ENCODE results near the gene TRUB2. TPM values are rescaled to one million over a fixed set of nuclear protein-coding genes. Genes with fewer than 3 reads are reported as not detected.

The TRUB2 gene
- total and polyA plus RNA-seq, 2 experiments from 2014 or later = 13.8 to 33.2 TPM

- TF ChIP-seq EZH2 (IDR thresholded peaks at IDR 0.05; ENCODE audit: insufficient read depth, poor library complexity, severe bottlenecking) (no peak), EZH2phosphoT487 (IDR thresholded peaks at IDR 0.05; ENCODE audit: insufficient read depth, low read depth) (no peak)
- H3K27me3 ChIP-seq (replicated peaks; ENCODE audit: insufficient read depth) = no peaks in the 10 kb centered on the region
- H3K9me3 ChIP-seq (ENCODE audit: low read depth) = no peaks in the 10 kb centered on the region
- H3K9ac ChIP-seq = no peak overlapping the region
- H3K4me2 ChIP-seq (ENCODE audit: unreplicated experiment) = no peak overlapping the region
- H3K27ac ChIP-seq = no peak overlapping the region
- H3K79me2 ChIP-seq (ENCODE audit: insufficient read depth) = peaks cover 8% of the 10 kb centered on the region; the same call in 1 of the 2 replicates
- in situ Hi-C loops (cut with MboI) = no loop called here
- no peak for DNase-seq
- no peak overlapping the region for H2AFZ ChIP-seq
- H3K36me3 ChIP-seq (ENCODE audit: low read depth) = peaks cover 30% of the 10 kb centered on the region
- peaks cover 37% of the 10 kb centered on the region; the same call in 1 of the 2 replicates for H3F3A ChIP-seq (ENCODE audit: insufficient read depth)
- WGBS, 2 experiments (ENCODE audit: low coverage in 1 of 2, low lambda C conversion rate in 2 of 2, missing lambda C conversion rate in 2 of 2) = 77 to 85% methylated on average over 19 to 23 of the region's 23 CpGs
- H3K4me1 ChIP-seq (ENCODE audit: insufficient read depth) = no peaks in the 10 kb centered on the region
- H4K20me1 ChIP-seq (ENCODE audit: insufficient read depth) = no peaks in the 10 kb centered on the region
- H3K9me2 ChIP-seq (ENCODE audit: insufficient read depth) = no peaks in the 10 kb centered on the region
- no peak overlapping the region for H3K4me3 ChIP-seq
Measured at GRCh38 chr9:128257086-128257825, 65.0 kb downstream of the TRUB2 start.

Other genes with a start within 250 kb of the TRUB2 start
- 68.6 and 68.9 TPM in 2 replicates for gene PTGES2, start 194.7 kb downstream of the TRUB2 start, total RNA-seq (2014; rRNA removed; shearing (Covaris generic))
- 63.3 and 70.3 TPM in 2 replicates for gene PTGES2, start 194.7 kb downstream of the TRUB2 start, polyA plus RNA-seq (2016; fragmentation: Nextera tagmentation; extraction: Ambion mirVana)
- not detected in 2 replicates for gene LCN2, start 173.0 kb downstream of the TRUB2 start, total RNA-seq (2014; rRNA removed; shearing (Covaris generic))
- not detected in 2 replicates for gene LCN2, start 173.0 kb downstream of the TRUB2 start, polyA plus RNA-seq (2016; fragmentation: Nextera tagmentation; extraction: Ambion mirVana)
- 229 and 315 TPM in 2 replicates for gene BBLN, start 162.2 kb downstream of the TRUB2 start, total RNA-seq (2014; rRNA removed; shearing (Covaris generic))
- 137 and 142 TPM in 2 replicates for gene BBLN, start 162.2 kb downstream of the TRUB2 start, polyA plus RNA-seq (2016; fragmentation: Nextera tagmentation; extraction: Ambion mirVana)
- 39.1 and 48.5 TPM in 2 replicates for gene CIZ1, start 130.9 kb downstream of the TRUB2 start, total RNA-seq (2014; rRNA removed; shearing (Covaris generic))
- gene CIZ1, start 130.9 kb downstream of the TRUB2 start, polyA plus RNA-seq (2016; fragmentation: Nextera tagmentation; extraction: Ambion mirVana) = 73.1 and 74.7 TPM in 2 replicates
- gene DNM1, start 119.1 kb downstream of the TRUB2 start, total RNA-seq (2014; rRNA removed; shearing (Covaris generic)) = 11.3 and 12.1 TPM in 2 replicates
- gene DNM1, start 119.1 kb downstream of the TRUB2 start, polyA plus RNA-seq (2016; fragmentation: Nextera tagmentation; extraction: Ambion mirVana) = 13.7 and 19.0 TPM in 2 replicates
- 116 and 121 TPM in 2 replicates for gene GOLGA2, start 46.4 kb downstream of the TRUB2 start, total RNA-seq (2014; rRNA removed; shearing (Covaris generic))
- gene GOLGA2, start 46.4 kb downstream of the TRUB2 start, polyA plus RNA-seq (2016; fragmentation: Nextera tagmentation; extraction: Ambion mirVana) = 32.9 and 35.1 TPM in 2 replicates
- gene SWI5, start 46.2 kb downstream of the TRUB2 start, total RNA-seq (2014; rRNA removed; shearing (Covaris generic)) = 32.8 and 43.3 TPM in 2 replicates
- gene SWI5, start 46.2 kb downstream of the TRUB2 start, polyA plus RNA-seq (2016; fragmentation: Nextera tagmentation; extraction: Ambion mirVana) = 60.7 and 64.9 TPM in 2 replicates
- 29.1 and 46.8 TPM in 2 replicates for gene COQ4, start 392 bp upstream of the TRUB2 start, total RNA-seq (2014; rRNA removed; shearing (Covaris generic))
- gene COQ4, start 392 bp upstream of the TRUB2 start, polyA plus RNA-seq (2016; fragmentation: Nextera tagmentation; extraction: Ambion mirVana) = 34.1 and 36.0 TPM in 2 replicates
- 22.9 and 30.9 TPM in 2 replicates for gene SLC27A4, start 18.1 kb upstream of the TRUB2 start, total RNA-seq (2014; rRNA removed; shearing (Covaris generic))
- 11.8 and 12.3 TPM in 2 replicates for gene SLC27A4, start 18.1 kb upstream of the TRUB2 start, polyA plus RNA-seq (2016; fragmentation: Nextera tagmentation; extraction: Ambion mirVana)
- 39.2 and 59.2 TPM in 2 replicates for gene URM1, start 48.9 kb upstream of the TRUB2 start, total RNA-seq (2014; rRNA removed; shearing (Covaris generic))
- gene URM1, start 48.9 kb upstream of the TRUB2 start, polyA plus RNA-seq (2016; fragmentation: Nextera tagmentation; extraction: Ambion mirVana) = 60.9 and 64.4 TPM in 2 replicates
- gene CERCAM, start 98.4 kb upstream of the TRUB2 start, total RNA-seq (2014; rRNA removed; shearing (Covaris generic)) = 474 and 525 TPM in 2 replicates
- gene CERCAM, start 98.4 kb upstream of the TRUB2 start, polyA plus RNA-seq (2016; fragmentation: Nextera tagmentation; extraction: Ambion mirVana) = 596 and 633 TPM in 2 replicates
- 29.5 and 37.9 TPM in 2 replicates for gene ODF2, start 133.6 kb upstream of the TRUB2 start, total RNA-seq (2014; rRNA removed; shearing (Covaris generic))
- 32.1 and 34.8 TPM in 2 replicates for gene ODF2, start 133.6 kb upstream of the TRUB2 start, polyA plus RNA-seq (2016; fragmentation: Nextera tagmentation; extraction: Ambion mirVana)
- gene GLE1, start 182.3 kb upstream of the TRUB2 start, total RNA-seq (2014; rRNA removed; shearing (Covaris generic)) = 27.1 and 31.5 TPM in 2 replicates
- gene GLE1, start 182.3 kb upstream of the TRUB2 start, polyA plus RNA-seq (2016; fragmentation: Nextera tagmentation; extraction: Ambion mirVana) = 18.1 and 18.5 TPM in 2 replicates
- 275 and 287 TPM in 2 replicates for gene SPTAN1, start 230.1 kb upstream of the TRUB2 start, total RNA-seq (2014; rRNA removed; shearing (Covaris generic))
- 139 and 144 TPM in 2 replicates for gene SPTAN1, start 230.1 kb upstream of the TRUB2 start, polyA plus RNA-seq (2016; fragmentation: Nextera tagmentation; extraction: Ambion mirVana)